ENCODE measurements around the gene MAIP1. TPM values are rescaled to one million over a fixed set of nuclear protein-coding genes. Genes with fewer than 3 reads are reported as not detected.
"Not testable (repeated sequence)": the region's sequence is repeated elsewhere in the genome, so short reads cannot be mapped to it uniquely, and the experiment has no call there.

Gene MAIP1
- 10 to 100 TPM; 30.8 to 35.0 (median 32.9) TPM for polyA plus RNA-seq (ENCODE audit: insufficient read length in 4 of 4)

GRCh38 chr2:199955339-199956061, at the start of gene MAIP1, which contains the start of gene TYW5:
Gene MAIP1 (plus strand): TSS chr2:199955582. CDS start chr2:199955799, 217 bp downstream.
Gene TYW5 (minus strand): TSS chr2:199955491. CDS start chr2:199955470, 21 bp downstream.
- DNase-seq (ENCODE audit: low read depth in 4 of 4, low spot score in 3 of 4) = peak; percentile 69 to 78 (median 74)

- DNase-seq (ENCODE audit: low read depth in 4 of 4, low spot score in 3 of 4) = no peak
Observed at GRCh38 chr2:199907008-199907714, 48.2 kb upstream of the MAIP1 start.

- DNase-seq (ENCODE audit: low read depth in 4 of 4, low spot score in 3 of 4) = no peak
Observed at GRCh38 chr2:199910338-199911051, 44.9 kb upstream of the MAIP1 start.

GRCh38 chr2:199911052-199911876, 44.1 kb upstream of the MAIP1 start, which contains the start of gene C2orf69:
Gene C2orf69 (plus strand): TSS chr2:199911293. CDS start chr2:199911439, 146 bp downstream.
- peak; percentile 91 to 97 (median 92) for DNase-seq (ENCODE audit: low read depth in 4 of 4, low spot score in 3 of 4)

GRCh38 chr2:199911877-199912161, 43.6 kb upstream of the MAIP1 start:
- peak in 2 of 4 donors; percentile 25 to 45 for DNase-seq (ENCODE audit: low read depth in 4 of 4, low spot score in 3 of 4)

- DNase-seq (ENCODE audit: low read depth in 4 of 4, low spot score in 3 of 4) = not testable (repeated sequence)
Observed at GRCh38 chr2:199912553-199913114, 42.7 kb upstream of the MAIP1 start.

- DNase-seq (ENCODE audit: low read depth in 4 of 4, low spot score in 3 of 4) = no peak
Observed at GRCh38 chr2:199914372-199914958, 40.9 kb upstream of the MAIP1 start.

- no peak for DNase-seq (ENCODE audit: low read depth in 4 of 4, low spot score in 3 of 4)
Observed at GRCh38 chr2:199916980-199917379, 38.4 kb upstream of the MAIP1 start.

GRCh38 chr2:199922856-199923255, 32.5 kb upstream of the MAIP1 start:
- no peak for DNase-seq (ENCODE audit: low read depth in 4 of 4, low spot score in 3 of 4)

- no peak for DNase-seq (ENCODE audit: low read depth in 4 of 4, low spot score in 3 of 4)
Observed at GRCh38 chr2:199923924-199924323, 31.5 kb upstream of the MAIP1 start.

GRCh38 chr2:199926806-199927205, 28.6 kb upstream of the MAIP1 start:
- no peak for DNase-seq (ENCODE audit: low read depth in 4 of 4, low spot score in 3 of 4)

- DNase-seq (ENCODE audit: low read depth in 4 of 4, low spot score in 3 of 4) = no peak
Observed at GRCh38 chr2:199928226-199928625, 27.2 kb upstream of the MAIP1 start.

GRCh38 chr2:199928626-199929025, 26.8 kb upstream of the MAIP1 start:
- no peak for DNase-seq (ENCODE audit: low read depth in 4 of 4, low spot score in 3 of 4)

GRCh38 chr2:199929262-199929661, 26.1 kb upstream of the MAIP1 start:
- no peak for DNase-seq (ENCODE audit: low read depth in 4 of 4, low spot score in 3 of 4)

GRCh38 chr2:199932312-199932855, 23.0 kb upstream of the MAIP1 start:
- DNase-seq (ENCODE audit: low read depth in 4 of 4, low spot score in 3 of 4) = no peak

GRCh38 chr2:199933466-199933865, 21.9 kb upstream of the MAIP1 start:
- no peak for DNase-seq (ENCODE audit: low read depth in 4 of 4, low spot score in 3 of 4)

GRCh38 chr2:199936554-199936953, 18.8 kb upstream of the MAIP1 start:
- no peak for DNase-seq (ENCODE audit: low read depth in 4 of 4, low spot score in 3 of 4)

- no peak for DNase-seq (ENCODE audit: low read depth in 4 of 4, low spot score in 3 of 4)
Observed at GRCh38 chr2:199940373-199940772, 15.0 kb upstream of the MAIP1 start.

- DNase-seq (ENCODE audit: low read depth in 4 of 4, low spot score in 3 of 4) = no peak
Observed at GRCh38 chr2:199943373-199943772, 12.0 kb upstream of the MAIP1 start.
